HG02763 (cell line): ENCODE results near the gene CASP8.
"Not testable (repeated sequence)": the region's sequence is repeated elsewhere in the genome, so short reads cannot be mapped to it uniquely, and the experiment has no call there.

Experiments
- ATAC-seq: cut with Tn5 transposase; IDR thresholded peaks from one replicate; pipeline ENCODE4 v1.9.1; 2021; ENCODE audit warnings: mild to moderate bottlenecking, moderate library complexity; ENCODE audit not compliant: unreplicated experiment

Gene CASP8

GRCh38 chr2:201267278-201268030 is 7.1 kb downstream of the CASP8 start:
- ATAC-seq, result no peak

DNA sequence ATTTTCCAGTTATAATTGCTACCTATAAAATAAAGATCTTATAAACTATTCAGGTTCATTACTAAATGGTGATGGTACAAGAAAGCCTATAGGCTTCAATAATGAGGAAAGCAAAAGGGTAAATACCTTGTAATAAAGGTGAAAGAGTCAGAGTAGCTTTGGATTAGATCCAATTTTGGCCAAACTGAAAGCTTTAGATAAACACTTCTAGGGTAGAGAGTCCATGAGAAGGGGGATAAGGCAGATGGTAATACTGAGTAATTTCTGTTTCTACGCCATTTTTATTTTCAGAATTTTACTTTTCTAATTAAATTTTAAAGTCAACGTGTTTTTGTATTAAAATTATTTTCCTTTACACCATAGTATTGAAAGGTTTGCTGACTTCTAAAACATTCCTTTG is 9.4 kb downstream of the CASP8 start:
- ATAC-seq, result no peak

DNA sequence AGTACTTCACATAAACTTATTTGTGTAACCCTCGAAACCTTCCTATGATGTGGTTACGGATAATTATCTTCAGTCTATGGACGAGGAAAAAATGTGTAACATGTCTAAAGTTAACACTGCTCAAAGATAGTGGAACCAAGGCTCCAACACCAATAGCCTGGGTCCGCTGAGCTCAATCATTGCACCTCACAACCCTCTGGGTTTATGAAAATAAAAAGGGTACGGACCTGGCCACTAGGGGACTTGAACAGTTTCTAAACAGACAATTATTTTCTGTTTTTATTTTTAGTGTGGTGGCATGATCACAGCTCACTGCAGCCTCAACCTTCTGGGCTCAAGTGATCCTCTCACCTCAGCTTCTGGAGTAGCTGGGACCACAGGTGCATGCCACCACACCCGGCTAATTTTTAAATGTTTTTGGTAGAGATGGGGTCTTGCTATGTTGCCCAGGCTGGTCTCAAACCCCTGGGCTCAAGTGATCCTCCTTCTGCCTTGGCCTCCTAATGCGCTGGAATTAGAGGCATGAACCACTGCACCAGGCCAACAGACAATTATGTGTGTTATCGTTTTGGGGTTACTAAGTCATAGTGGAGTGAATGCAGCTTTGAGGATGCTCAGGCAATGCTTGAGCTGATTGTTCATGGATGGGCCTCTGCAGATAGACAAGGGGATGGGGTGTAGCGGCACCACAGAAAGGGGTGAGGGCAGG is 10.1 kb downstream of the CASP8 start:
- ATAC-seq, result no peak

GRCh38 chr2:201271917-201272316 is 11.6 kb downstream of the CASP8 start:
- ATAC-seq, result no peak

DNA sequence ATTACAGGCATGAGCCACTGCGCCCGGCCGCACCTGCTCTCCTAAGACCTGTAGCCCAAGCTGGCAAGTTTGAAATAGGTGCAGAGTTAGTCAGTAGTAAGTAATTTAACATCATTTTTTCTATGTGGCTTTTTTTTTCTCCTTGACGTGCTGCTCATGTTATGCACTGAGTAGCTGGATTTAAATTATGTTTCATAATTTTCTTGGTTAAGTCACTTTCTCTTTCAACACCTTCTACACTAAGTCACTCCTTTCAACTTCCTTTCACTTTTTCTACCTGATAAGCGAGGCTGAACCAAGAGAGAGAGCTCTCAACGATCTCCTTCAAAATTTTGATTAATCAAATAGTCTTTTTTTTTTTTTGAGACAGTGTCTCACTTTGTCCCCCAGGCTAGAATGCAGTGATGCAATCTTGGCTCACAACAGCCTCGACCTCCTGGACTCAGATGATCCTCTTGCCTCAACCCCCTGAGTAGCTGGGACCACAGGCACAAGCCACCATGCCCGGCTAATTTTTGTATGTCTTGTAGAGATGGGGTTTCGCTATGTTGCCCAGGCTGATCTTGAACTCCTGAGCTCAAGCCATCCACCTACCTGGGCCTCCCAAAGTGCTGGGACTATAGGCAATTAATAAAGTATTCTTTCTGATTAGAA is 13.1 kb downstream of the CASP8 start:
- no peak for ATAC-seq

GRCh38 chr2:201275069-201275468 is 14.7 kb downstream of the CASP8 start:
- no peak for ATAC-seq

DNA sequence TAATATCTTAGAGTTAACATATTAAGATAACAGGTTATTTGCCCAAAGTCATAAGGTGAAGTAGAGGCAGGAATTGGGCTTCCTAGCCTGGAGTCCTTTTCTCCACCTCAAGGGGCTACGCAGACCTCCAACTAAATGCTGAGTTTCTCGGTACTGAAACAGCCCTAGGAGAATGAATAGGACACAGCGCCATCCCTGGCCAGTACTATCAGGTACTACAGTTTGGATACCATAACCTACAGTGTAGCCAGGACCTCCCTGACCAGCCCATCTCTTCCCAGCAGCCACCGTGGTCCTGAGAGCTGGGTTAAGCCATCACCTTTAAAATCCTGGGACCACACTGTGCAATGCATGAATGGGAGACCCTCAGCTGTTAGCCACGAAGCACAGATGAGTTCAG is 15.7 kb downstream of the CASP8 start:
- ATAC-seq, result no peak

GRCh38 chr2:201276511-201276910 is 16.2 kb downstream of the CASP8 start:
- no peak for ATAC-seq

GRCh38 chr2:201279079-201279478 is 18.7 kb downstream of the CASP8 start:
- no peak for ATAC-seq

- no peak for ATAC-seq
Measured at GRCh38 chr2:201280191-201281040, 20.1 kb downstream of the CASP8 start.

GRCh38 chr2:201285499-201285898 is 25.2 kb downstream of the CASP8 start:
- no peak for ATAC-seq

GRCh38 chr2:201290457-201291148 is 30.3 kb downstream of the CASP8 start:
- not testable (repeated sequence) for ATAC-seq

GRCh38 chr2:201298462-201299052 is 38.2 kb downstream of the CASP8 start:
- ATAC-seq, result no peak

DNA sequence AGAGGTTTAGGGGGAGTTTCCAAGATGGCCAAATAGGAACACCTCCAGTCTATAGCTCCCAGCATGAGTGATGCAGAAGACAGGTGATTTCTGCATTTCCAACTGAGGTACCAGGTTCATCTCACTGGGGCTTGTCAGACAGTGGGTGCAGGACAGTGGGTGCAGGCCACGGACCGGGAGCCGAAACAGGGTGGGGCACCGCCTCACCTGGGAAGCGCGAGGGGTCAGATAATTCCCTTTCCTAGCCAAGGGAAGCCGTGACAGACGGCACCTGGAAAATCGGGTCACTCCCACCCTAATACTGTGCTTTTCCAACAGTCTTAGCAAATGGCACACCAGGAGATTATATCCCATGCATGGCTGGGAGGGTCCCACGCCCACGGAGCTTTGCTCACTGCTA is 39.6 kb downstream of the CASP8 start:
- ATAC-seq, result not testable (repeated sequence)

GRCh38 chr2:201307876-201308275 is 47.5 kb downstream of the CASP8 start:
- ATAC-seq, result no peak

DNA sequence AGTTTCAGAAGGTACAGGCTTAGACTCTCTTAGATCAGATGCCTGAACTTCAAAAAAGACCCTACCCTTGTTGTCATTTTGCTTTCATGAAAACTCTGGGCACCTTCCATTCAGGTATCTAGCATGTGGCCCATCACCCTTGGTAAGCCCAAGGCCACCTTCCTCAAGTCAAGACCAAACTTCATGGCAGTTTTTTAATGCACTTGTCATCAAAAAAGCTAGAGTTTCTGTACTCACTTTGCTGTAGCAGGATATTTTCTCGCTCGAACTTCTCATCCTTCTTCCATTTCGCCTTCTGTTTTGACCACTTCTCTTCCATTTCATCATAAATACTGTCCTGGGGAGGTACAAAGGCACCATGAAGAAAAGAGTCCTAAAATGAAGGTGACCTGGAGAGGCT is 48.6 kb downstream of the CASP8 start:
- no peak for ATAC-seq

- ATAC-seq, result no peak
Measured at GRCh38 chr2:201313362-201313761, 53.0 kb downstream of the CASP8 start.

GRCh38 chr2:201319511-201319910 is 59.2 kb downstream of the CASP8 start:
- no peak for ATAC-seq

GRCh38 chr2:201320257-201320656 is 59.9 kb downstream of the CASP8 start:
- ATAC-seq, result no peak

GRCh38 chr2:201320701-201321100 is 60.4 kb downstream of the CASP8 start:
- ATAC-seq, result no peak
